Stimulated activated naive CD8-positive, alpha-beta T cell treated with anti-CD3 and anti-CD28 coated beads, Interleukin-15, amount 100 ng/mL, for 72 hours (primary cell): ENCODE measurements around the gene ARIH1.

ENCODE experiments used
- ATAC-seq: fragments of 150-1000 bp; cut with Tn5 transposase; 2 replicates; pipeline ENCODE4 v1.10.0; 2021; ENCODE audit warnings: mild to moderate bottlenecking, moderate library complexity
- DNase-seq, 2 donors: peaks; one replicate each; pipeline ENCODE4 v3.0.0; 2021 to 2022
- H3K27ac Mint-ChIP-seq, 2 donors: one replicate each; pipeline ENCODE4 v1.8.0; 2022; ENCODE audit warnings: mild to moderate bottlenecking in 2 of 2, mixed read lengths in 2 of 2, moderate library complexity in 2 of 2
- H3K27me3 Mint-ChIP-seq: one replicate; pipeline ENCODE4 v1.8.0; 2022; ENCODE audit warnings: mixed read lengths
- H3K4me1 Mint-ChIP-seq: one replicate; pipeline ENCODE4 v1.8.0; 2022; ENCODE audit warnings: mild to moderate bottlenecking, mixed read lengths
- H3K4me3 Mint-ChIP-seq, 2 donors: one replicate each; pipeline ENCODE4 v1.8.0; 2022; ENCODE audit warnings: mild to moderate bottlenecking in 2 of 2, mixed read lengths in 2 of 2, moderate library complexity in 1 of 2
- H3K9me3 Mint-ChIP-seq, 2 donors: one replicate each; pipeline ENCODE4 v1.8.0; 2022; ENCODE audit warnings: mixed read lengths in 2 of 2

The ARIH1 gene

DNA sequence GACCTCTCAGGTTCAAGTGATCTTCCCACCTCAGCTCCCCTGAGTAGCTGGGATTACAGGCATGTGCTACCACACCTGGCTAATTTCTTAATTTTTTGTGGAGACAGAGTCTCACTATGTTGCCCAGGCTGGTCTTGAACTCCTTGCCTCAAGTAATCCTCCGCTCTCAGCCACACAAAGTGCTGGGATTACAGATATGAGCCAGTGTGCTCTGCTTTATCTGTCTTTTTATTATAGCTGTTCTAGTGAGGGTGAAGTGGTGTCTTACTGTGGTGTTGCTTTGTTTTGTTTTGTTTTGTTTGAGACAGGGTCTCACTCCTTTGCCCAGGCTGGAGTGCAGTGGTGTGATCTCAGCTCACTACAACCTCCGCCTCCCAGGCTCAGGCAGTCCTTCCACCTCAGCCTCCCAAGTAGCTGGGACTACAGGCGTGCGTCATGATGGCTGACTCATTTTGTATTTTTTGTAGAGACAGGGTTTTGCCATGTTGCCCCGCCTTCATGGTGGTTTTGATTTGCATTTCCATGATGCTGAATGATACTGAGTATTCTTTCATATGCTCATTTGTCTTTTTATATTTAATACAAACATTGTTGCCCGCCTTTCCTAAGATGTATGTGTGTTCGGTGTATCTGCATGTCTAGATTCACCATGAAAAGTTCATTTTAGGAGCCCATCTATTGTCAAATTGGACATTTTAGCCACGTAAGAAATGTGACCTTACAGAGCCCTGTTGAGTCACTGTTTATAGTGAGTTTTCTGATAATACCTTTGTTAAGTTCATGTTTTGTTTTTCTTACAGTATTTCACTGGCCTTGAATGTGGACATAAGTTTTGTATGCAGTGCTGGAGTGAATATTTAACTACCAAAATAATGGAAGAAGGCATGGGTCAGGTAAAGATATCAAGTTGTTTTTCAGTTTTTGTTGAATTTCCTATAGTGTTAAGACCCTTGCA lies 80.6 kb downstream of the ARIH1 start:
- H3K27me3 Mint-ChIP-seq: no peaks in the 10 kb centered on the region
- peaks cover 6% of the 10 kb centered on the region for H3K4me1 Mint-ChIP-seq
- no peak for DNase-seq
- H3K4me3 Mint-ChIP-seq: no peak overlapping the region
- H3K27ac Mint-ChIP-seq: peak overlapping the region in 1 of 2 donors; percentile 66
- no peaks in the 10 kb centered on the region for H3K9me3 Mint-ChIP-seq
- peak; percentile 42 for ATAC-seq

- DNase-seq (no peak), ATAC-seq (no peak)
- Mint-ChIP-seq H3K9me3 (no peaks in the 10 kb centered on the region), H3K4me1 (peaks cover under 1% of the 10 kb centered on the region), H3K27ac (no peak overlapping the region), H3K27me3 (no peaks in the 10 kb centered on the region), H3K4me3 (no peak overlapping the region)
These were observed 85.7 kb downstream of the ARIH1 start for GRCh38 chr15:72559781-72560180.

DNA sequence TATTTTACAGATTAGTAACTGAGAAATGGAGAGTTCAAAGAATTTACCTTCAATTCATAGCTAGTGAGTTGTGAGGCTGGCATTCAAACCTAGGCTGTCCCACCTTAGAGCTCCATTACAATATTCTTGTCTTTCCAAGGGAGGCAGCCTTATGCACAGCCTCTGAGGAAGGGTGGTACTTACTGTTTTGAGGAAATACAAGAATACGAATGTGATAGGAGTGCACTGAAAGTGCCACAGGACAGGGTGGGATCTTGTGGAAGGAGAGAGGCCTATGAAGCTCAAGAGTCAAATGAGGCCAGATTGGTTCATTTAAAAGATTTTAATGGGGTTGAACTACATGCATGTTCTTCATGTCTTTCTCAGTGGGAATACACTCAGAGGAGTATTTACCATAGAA lies 86.3 kb downstream of the ARIH1 start:
- ATAC-seq (no peak), DNase-seq (no peak)
- H3K27me3 Mint-ChIP-seq: no peaks in the 10 kb centered on the region
- H3K27ac Mint-ChIP-seq: peak overlapping the region in 1 of 2 donors; percentile 20
- H3K4me1 Mint-ChIP-seq: no peaks in the 10 kb centered on the region
- H3K4me3 Mint-ChIP-seq: no peak overlapping the region
- H3K9me3 Mint-ChIP-seq: no peaks in the 10 kb centered on the region

DNA sequence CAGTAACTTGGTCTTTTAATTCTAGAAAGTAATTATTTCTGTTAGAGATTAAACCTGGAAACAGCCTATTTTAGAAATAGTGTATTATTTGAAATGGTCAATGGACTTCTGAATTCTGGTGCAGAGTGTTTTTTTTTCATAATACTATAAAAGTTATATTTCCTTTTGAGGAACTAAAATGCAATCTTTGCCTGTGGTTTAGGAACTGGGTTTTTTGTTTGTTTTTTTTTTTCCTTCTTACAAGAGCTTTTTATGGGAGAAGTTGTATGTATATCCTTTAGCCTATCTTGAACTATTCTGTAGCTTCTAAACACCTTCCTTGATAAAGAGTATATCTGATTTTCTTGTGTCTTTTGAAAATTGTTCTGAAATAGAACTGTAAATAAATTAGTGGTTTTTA lies 88.3 kb downstream of the ARIH1 start:
- Mint-ChIP-seq H3K4me3 (no peak overlapping the region), H3K4me1 (no peaks in the 10 kb centered on the region), H3K27ac (no peak overlapping the region), H3K27me3 (no peaks in the 10 kb centered on the region), H3K9me3 (no peaks in the 10 kb centered on the region)
- ATAC-seq: no peak
- no peak for DNase-seq

GRCh38 chr15:72562878-72563277 lies 88.7 kb downstream of the ARIH1 start:
- H3K4me3 Mint-ChIP-seq: no peak overlapping the region
- no peaks in the 10 kb centered on the region for H3K27me3 Mint-ChIP-seq
- DNase-seq (no peak), ATAC-seq (no peak)
- no peaks in the 10 kb centered on the region for H3K4me1 Mint-ChIP-seq
- no peaks in the 10 kb centered on the region for H3K9me3 Mint-ChIP-seq
- H3K27ac Mint-ChIP-seq: no peak overlapping the region

GRCh38 chr15:72564091-72564490 lies 90.0 kb downstream of the ARIH1 start:
- H3K27me3 Mint-ChIP-seq: no peaks in the 10 kb centered on the region
- no peaks in the 10 kb centered on the region for H3K4me1 Mint-ChIP-seq
- DNase-seq: no peak
- no peaks in the 10 kb centered on the region for H3K9me3 Mint-ChIP-seq
- no peak for ATAC-seq
- peak overlapping the region in 1 of 2 donors; percentile 47 for H3K27ac Mint-ChIP-seq
- no peak overlapping the region for H3K4me3 Mint-ChIP-seq

GRCh38 chr15:72566973-72567372 lies 92.8 kb downstream of the ARIH1 start:
- Mint-ChIP-seq H3K9me3 (no peaks in the 10 kb centered on the region), H3K27me3 (no peaks in the 10 kb centered on the region), H3K27ac (no peak overlapping the region), H3K4me3 (no peak overlapping the region), H3K4me1 (no peaks in the 10 kb centered on the region)
- no peak for ATAC-seq
- no peak for DNase-seq

DNA sequence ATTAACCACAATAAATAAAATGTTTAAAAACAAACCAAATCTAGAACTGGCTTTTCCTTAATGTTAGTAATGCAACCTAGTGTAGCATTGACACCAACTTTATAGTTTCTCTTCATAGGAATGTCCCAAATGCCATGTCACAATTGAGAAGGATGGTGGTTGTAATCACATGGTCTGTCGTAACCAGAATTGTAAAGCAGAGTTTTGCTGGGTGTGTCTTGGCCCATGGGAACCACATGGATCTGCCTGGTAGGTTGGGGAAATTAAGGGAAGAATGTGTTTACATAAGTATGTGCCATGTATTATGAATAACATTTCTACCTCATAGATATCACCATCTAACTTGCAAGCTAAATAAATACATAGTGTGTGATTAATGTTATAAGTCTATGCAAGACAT lies 95.9 kb downstream of the ARIH1 start:
- Mint-ChIP-seq H3K4me1 (no peaks in the 10 kb centered on the region), H3K27ac (no peak overlapping the region), H3K4me3 (no peak overlapping the region), H3K9me3 (no peaks in the 10 kb centered on the region), H3K27me3 (no peaks in the 10 kb centered on the region)
- DNase-seq: no peak
- ATAC-seq: no peak

DNA sequence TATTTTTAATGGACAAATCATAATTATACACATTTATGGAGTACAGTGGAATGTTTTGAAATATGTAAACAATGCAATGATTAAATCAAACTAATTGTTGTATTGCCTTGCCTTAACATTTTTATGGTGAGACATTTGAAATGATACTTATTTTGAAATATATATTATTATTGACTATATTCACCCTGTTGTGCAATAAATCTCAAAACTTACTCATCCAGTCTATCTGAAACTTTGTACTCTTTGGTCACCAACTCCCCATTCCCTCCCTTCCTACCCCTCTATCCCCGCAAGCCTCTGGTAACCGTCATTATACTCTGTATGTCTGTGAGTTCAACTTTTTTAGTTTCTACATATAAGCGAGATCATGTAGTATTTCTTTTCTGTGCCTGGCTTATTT lies 105.7 kb downstream of the ARIH1 start:
- no peak overlapping the region for H3K4me3 Mint-ChIP-seq
- H3K4me1 Mint-ChIP-seq: no peaks in the 10 kb centered on the region
- no peak overlapping the region for H3K27ac Mint-ChIP-seq
- ATAC-seq (no peak), DNase-seq (no peak)
- H3K27me3 Mint-ChIP-seq: no peaks in the 10 kb centered on the region
- peaks cover 0 to 4% of the 10 kb centered on the region in 2 donors for H3K9me3 Mint-ChIP-seq

GRCh38 chr15:72584006-72584405 lies 109.9 kb downstream of the ARIH1 start:
- H3K9me3 Mint-ChIP-seq: peaks cover 0 to 3% of the 10 kb centered on the region in 2 donors
- ATAC-seq (no peak), DNase-seq (no peak)
- H3K4me3 Mint-ChIP-seq: no peak overlapping the region
- H3K4me1 Mint-ChIP-seq: no peaks in the 10 kb centered on the region
- H3K27me3 Mint-ChIP-seq: no peaks in the 10 kb centered on the region
- peak overlapping the region in 1 of 2 donors; percentile 53 for H3K27ac Mint-ChIP-seq

- H3K9me3 Mint-ChIP-seq: no peaks in the 10 kb centered on the region
- no peak overlapping the region for H3K27ac Mint-ChIP-seq
- ATAC-seq: no peak
- DNase-seq: no peak
- H3K27me3 Mint-ChIP-seq: no peaks in the 10 kb centered on the region
- no peaks in the 10 kb centered on the region for H3K4me1 Mint-ChIP-seq
- no peak overlapping the region for H3K4me3 Mint-ChIP-seq
These were observed 110.9 kb downstream of the ARIH1 start for GRCh38 chr15:72585025-72585424.

GRCh38 chr15:72585476-72586058 lies 111.4 kb downstream of the ARIH1 start:
- H3K27ac Mint-ChIP-seq: no peak overlapping the region
- H3K27me3 Mint-ChIP-seq: no peaks in the 10 kb centered on the region
- DNase-seq: no peak
- no peaks in the 10 kb centered on the region for H3K4me1 Mint-ChIP-seq
- ATAC-seq: no peak
- no peaks in the 10 kb centered on the region for H3K9me3 Mint-ChIP-seq
- H3K4me3 Mint-ChIP-seq: no peak overlapping the region

GRCh38 chr15:72588096-72588495 lies 114.0 kb downstream of the ARIH1 start:
- Mint-ChIP-seq H3K4me1 (no peaks in the 10 kb centered on the region), H3K4me3 (no peak overlapping the region), H3K27me3 (no peaks in the 10 kb centered on the region), H3K9me3 (no peaks in the 10 kb centered on the region), H3K27ac (no peak overlapping the region)
- DNase-seq (no peak), ATAC-seq (no peak)

- Mint-ChIP-seq H3K9me3 (no peaks in the 10 kb centered on the region), H3K4me1 (no peaks in the 10 kb centered on the region), H3K27me3 (no peaks in the 10 kb centered on the region), H3K27ac (no peak overlapping the region), H3K4me3 (no peak overlapping the region)
- ATAC-seq: no peak
- no peak for DNase-seq
These were observed 116.3 kb downstream of the ARIH1 start for GRCh38 chr15:72590427-72590826.

- no peak overlapping the region for H3K4me3 Mint-ChIP-seq
- H3K9me3 Mint-ChIP-seq: no peaks in the 10 kb centered on the region
- no peak overlapping the region for H3K27ac Mint-ChIP-seq
- no peak for ATAC-seq
- no peaks in the 10 kb centered on the region for H3K4me1 Mint-ChIP-seq
- no peak for DNase-seq
- no peaks in the 10 kb centered on the region for H3K27me3 Mint-ChIP-seq
These were observed 117.2 kb downstream of the ARIH1 start for GRCh38 chr15:72591361-72591760.

- Mint-ChIP-seq H3K9me3 (no peaks in the 10 kb centered on the region), H3K27me3 (no peaks in the 10 kb centered on the region), H3K4me3 (no peak overlapping the region), H3K4me1 (no peaks in the 10 kb centered on the region), H3K27ac (no peak overlapping the region)
- DNase-seq (no peak), ATAC-seq (no peak)
These were observed 118.0 kb downstream of the ARIH1 start for GRCh38 chr15:72592097-72592496.
